Neuronal stem cell (in vitro differentiated cells): ENCODE data around the gene ADRA2B.
"Not testable (repeated sequence)": the region's sequence is repeated elsewhere in the genome, so short reads cannot be mapped to it uniquely, and the experiment has no call there.

Experiments
- DNase-seq: peaks from one replicate; pipeline ENCODE4 v3.0.0-alpha.2; 2013; ENCODE audit warnings: low spot score
- H2AFZ ChIP-seq: one replicate; pipeline ENCODE4 v1.6.1; 2013; ENCODE audit warnings: mild to moderate bottlenecking, low read length, inconsistent platforms
- H2AK5ac ChIP-seq: 2 replicates; pipeline ENCODE4 v1.6.1; 2013; ENCODE audit warnings: low read depth, mild to moderate bottlenecking, inconsistent platforms, low read length, moderate library complexity, mixed read lengths
- H2BK120ac ChIP-seq: 2 replicates; pipeline ENCODE4 v1.6.1; 2013; ENCODE audit warnings: low read depth, mild to moderate bottlenecking, inconsistent platforms, low read length, moderate library complexity, mixed read lengths
- H2BK12ac ChIP-seq: one replicate; pipeline ENCODE4 v1.6.1; 2013; ENCODE audit warnings: low read length, inconsistent platforms
- H2BK15ac ChIP-seq: 2 replicates; pipeline ENCODE4 v1.6.1; 2013; ENCODE audit warnings: mild to moderate bottlenecking, low read length, inconsistent platforms, mixed read lengths
- H2BK5ac ChIP-seq: one replicate; pipeline ENCODE4 v1.6.1; 2013; ENCODE audit warnings: inconsistent platforms, mild to moderate bottlenecking, low read length, moderate library complexity
- H3K14ac ChIP-seq: one replicate; pipeline ENCODE4 v1.6.1; 2013; ENCODE audit warnings: low read length, inconsistent platforms
- H3K18ac ChIP-seq: 2 replicates; pipeline ENCODE4 v1.6.1; 2013; ENCODE audit warnings: low read length, inconsistent platforms
- H3K23ac ChIP-seq: 2 replicates; pipeline ENCODE4 v1.6.1; 2013; ENCODE audit warnings: low read depth, mild to moderate bottlenecking, mixed read lengths, low read length, inconsistent platforms; ENCODE audit not compliant: poor library complexity
- H3K27ac ChIP-seq: replicated peaks from 3 replicates; pipeline ENCODE4 v1.5.1; 2013; ENCODE audit warnings: low read length, inconsistent platforms
- H3K27me3 ChIP-seq, 3 experiments: 2 replicates each; pipeline ENCODE4 v1.6.1; 2013; ENCODE audit warnings: low read length in 3 of 3, mild to moderate bottlenecking in 2 of 3, inconsistent platforms in 1 of 3, low read depth in 1 of 3, mixed read lengths in 1 of 3, moderate library complexity in 1 of 3; ENCODE audit not compliant: control insufficient read depth in 3 of 3, insufficient read depth in 3 of 3
- H3K36me3 ChIP-seq, 2 donors: replicated peaks in 1 of 2; 2 replicates each; pipeline ENCODE4 v1.6.1; 2013; ENCODE audit warnings: low read length in 2 of 2; ENCODE audit not compliant: control insufficient read depth in 2 of 2, insufficient read depth in 2 of 2
- H3K4ac ChIP-seq: 2 replicates; pipeline ENCODE4 v1.6.1; 2013; ENCODE audit warnings: inconsistent platforms, mild to moderate bottlenecking, low read length, moderate library complexity
- H3K4me1 ChIP-seq, 2 donors: 1 replicate in 1 of 2; 2 replicates in 1 of 2; pipeline ENCODE4 v1.6.1; 2013; ENCODE audit warnings: low read length in 2 of 2, low read depth in 1 of 2; ENCODE audit not compliant: control insufficient read depth in 2 of 2, insufficient read depth in 1 of 2
- H3K4me2 ChIP-seq: one replicate; pipeline ENCODE4 v1.6.1; 2013; ENCODE audit warnings: mild to moderate bottlenecking, low read length, inconsistent platforms; ENCODE audit not compliant: insufficient read depth, poor library complexity, severe bottlenecking
- H3K4me3 ChIP-seq, 2 donors: 2 replicates each; pipeline ENCODE4 v1.5.1; 2013; ENCODE audit warnings: low read length in 2 of 2, mild to moderate bottlenecking in 2 of 2, inconsistent platforms in 1 of 2, moderate library complexity in 1 of 2
- H3K79me1 ChIP-seq: one replicate; pipeline ENCODE4 v1.6.1; 2013; ENCODE audit warnings: low read depth, mild to moderate bottlenecking, inconsistent platforms, low read length, moderate library complexity
- H3K9ac ChIP-seq: one replicate; pipeline ENCODE4 v1.6.1; 2013; ENCODE audit warnings: mild to moderate bottlenecking, low read depth, low read length, inconsistent platforms; ENCODE audit not compliant: poor library complexity
- H3K9me3 ChIP-seq, 2 donors: replicated peaks in 1 of 2; 2 replicates each; pipeline versions ENCODE3 to v1.6.1; 2013; ENCODE audit warnings: low read length in 2 of 2, mild to moderate bottlenecking in 2 of 2, inconsistent platforms in 1 of 2, low read depth in 1 of 2, mixed read lengths in 1 of 2, moderate library complexity in 1 of 2; ENCODE audit not compliant: control insufficient read depth in 2 of 2, insufficient read depth in 1 of 2
- H4K8ac ChIP-seq: one replicate; pipeline ENCODE4 v1.6.1; 2013; ENCODE audit warnings: low read depth, mild to moderate bottlenecking, inconsistent platforms, low read length, moderate library complexity
- H4K91ac ChIP-seq: one replicate; pipeline ENCODE4 v1.6.1; 2013; ENCODE audit warnings: low read length, low read depth, mild to moderate bottlenecking, inconsistent platforms; ENCODE audit not compliant: poor library complexity
- WGBS, 2 donors: extraction: QIAGEN DNeasy Blood & Tissue Kit; methylation state at CpG; one replicate each; pipeline ENCODE4 v1.1.7; 2013; ENCODE audit warnings: missing lambda C conversion rate in 2 of 2, mixed read lengths in 1 of 2; ENCODE audit not compliant: insufficient read length in 2 of 2, insufficient replicate concordance in 1 of 2; ENCODE audit errors: extremely low coverage in 2 of 2; 5-methylcytosine and 5-hydroxymethylcytosine counted together

Gene ADRA2B

GRCh38 chr2:96066511-96066910 lies 49.9 kb downstream of the ADRA2B start:
- H3K79me1 ChIP-seq, H2AFZ ChIP-seq, H3K4me2 ChIP-seq, H4K8ac ChIP-seq, H3K14ac ChIP-seq, H3K9me3 ChIP-seq, H2BK15ac ChIP-seq, H3K9ac ChIP-seq, H2AK5ac ChIP-seq, H3K27ac ChIP-seq, H3K27me3 ChIP-seq, H2BK5ac ChIP-seq, H4K91ac ChIP-seq, H2BK120ac ChIP-seq, H2BK12ac ChIP-seq, DNase-seq, H3K36me3 ChIP-seq, H3K4ac ChIP-seq, H3K4me3 ChIP-seq, H3K18ac ChIP-seq: not testable (repeated sequence)
- peak overlapping the region; percentile 19 for H3K23ac ChIP-seq
- WGBS, 2 donors = no CpG with 5 or more reads among the region's 7 CpGs
- H3K4me1 ChIP-seq = peaks cover 0 to 10% of the 10 kb centered on the region in 2 donors

- no CpG with 5 or more reads among the region's 4 CpGs for WGBS, 2 donors
- H2BK120ac ChIP-seq, H3K4ac ChIP-seq, H3K4me3 ChIP-seq, H3K9me3 ChIP-seq, H4K91ac ChIP-seq, H3K14ac ChIP-seq, H3K4me2 ChIP-seq, H2BK12ac ChIP-seq, H3K27ac ChIP-seq, DNase-seq, H4K8ac ChIP-seq, H2AFZ ChIP-seq, H3K18ac ChIP-seq, H3K79me1 ChIP-seq, H3K27me3 ChIP-seq, H3K36me3 ChIP-seq, H2BK5ac ChIP-seq: not testable (repeated sequence)
- H2AK5ac ChIP-seq = peak overlapping the region; percentile 10
- H2BK15ac ChIP-seq = peak overlapping the region; percentile 81
- peaks cover 0 to 10% of the 10 kb centered on the region in 2 donors for H3K4me1 ChIP-seq
- peak overlapping the region; percentile 19 for H3K23ac ChIP-seq
- H3K9ac ChIP-seq = peak overlapping the region; percentile 54
These were observed 50.4 kb downstream of the ADRA2B start for GRCh38 chr2:96065954-96066353.

GRCh38 chr2:96065381-96065930 lies 50.9 kb downstream of the ADRA2B start:
- no peak overlapping the region for H3K9ac ChIP-seq
- DNase-seq = no peak
- no peak overlapping the region for H3K4me3 ChIP-seq
- H3K14ac ChIP-seq = peak overlapping the region; percentile 3
- no peak overlapping the region for H4K8ac ChIP-seq
- no peak overlapping the region for H2AFZ ChIP-seq
- no peaks in the 10 kb centered on the region for H3K9me3 ChIP-seq
- H2BK15ac ChIP-seq = no peak overlapping the region
- H3K27me3 ChIP-seq = no peaks in the 10 kb centered on the region
- H3K4ac ChIP-seq = no peak overlapping the region
- H3K27ac ChIP-seq = no peak overlapping the region
- no peak overlapping the region for H2AK5ac ChIP-seq
- H3K79me1 ChIP-seq = no peaks in the 10 kb centered on the region
- no peak overlapping the region for H3K23ac ChIP-seq
- peak overlapping the region; percentile 40 for H3K18ac ChIP-seq
- no peaks in the 10 kb centered on the region for H3K36me3 ChIP-seq
- H4K91ac ChIP-seq = no peak overlapping the region
- H2BK120ac ChIP-seq = no peak overlapping the region
- no CpG with 5 or more reads among the region's 4 CpGs for WGBS, 2 donors
- H3K4me1 ChIP-seq = peaks cover 0 to 10% of the 10 kb centered on the region in 2 donors
- no peak overlapping the region for H2BK5ac ChIP-seq
- H3K4me2 ChIP-seq = no peak overlapping the region
- no peak overlapping the region for H2BK12ac ChIP-seq

GRCh38 chr2:96064760-96065159 lies 51.6 kb downstream of the ADRA2B start:
- H3K4me1 ChIP-seq = peaks cover 0 to 10% of the 10 kb centered on the region in 2 donors
- not testable (repeated sequence) for H3K36me3 ChIP-seq, H3K4ac ChIP-seq, H3K4me3 ChIP-seq, H3K79me1 ChIP-seq, H2AK5ac ChIP-seq, H3K23ac ChIP-seq, H3K4me2 ChIP-seq, H3K9ac ChIP-seq, DNase-seq, H3K9me3 ChIP-seq, H2BK12ac ChIP-seq, H3K27ac ChIP-seq, H2BK120ac ChIP-seq, H2BK15ac ChIP-seq, H3K14ac ChIP-seq, H2BK5ac ChIP-seq, H4K91ac ChIP-seq, H4K8ac ChIP-seq, H3K27me3 ChIP-seq, H2AFZ ChIP-seq, H3K18ac ChIP-seq
